ENCODE measurements around the gene CYTH4. TPM values are rescaled to one million over a fixed set of nuclear protein-coding genes. Genes with fewer than 3 reads are reported as not detected.

CYTH4 gene
- total RNA-seq, 4 donors from 2014 or later = 0.55 to 4.3 (median 2.7) TPM

- Histone ChIP-seq H3K9me3 (no peaks in the 10 kb centered on the region), H3K4me3 (no peak overlapping the region), H3K27me3 (peaks cover 68% of the 10 kb centered on the region), H3K27ac (no peak overlapping the region), H3K4me1 (peaks cover 10% of the 10 kb centered on the region), H3K36me3 (no peaks in the 10 kb centered on the region)
- TF ChIP-seq POLR2AphosphoS5 (IDR thresholded peaks at IDR 0.05) (no peak), CTCF (IDR thresholded peaks at IDR 0.05) (no peak), POLR2A (IDR thresholded peaks at IDR 0.05) (no peak), EP300 (IDR thresholded peaks at IDR 0.05) (no peak)
- 43% methylated on average over 5 of the region's 5 CpGs for WGBS
- no peak for DNase-seq (ENCODE audit: low spot score in 2 of 2)
Observed at GRCh38 chr22:37254867-37255233, 27.5 kb upstream of the CYTH4 start.

- H3K4me1 ChIP-seq = peaks cover 12% of the 10 kb centered on the region
- H3K9me3 ChIP-seq = no peaks in the 10 kb centered on the region
- H3K27ac ChIP-seq = no peak overlapping the region
- H3K27me3 ChIP-seq = peaks cover 73% of the 10 kb centered on the region
- DNase-seq (ENCODE audit: low spot score in 2 of 2) = no peak
- H3K36me3 ChIP-seq = no peaks in the 10 kb centered on the region
- H3K4me3 ChIP-seq = no peak overlapping the region
- TF ChIP-seq POLR2AphosphoS5 (IDR thresholded peaks at IDR 0.05) = no peak
- no peak for TF ChIP-seq EP300 (IDR thresholded peaks at IDR 0.05)
Observed at GRCh38 chr22:37255558-37256006, 26.7 kb upstream of the CYTH4 start.

GRCh38 chr22:37256075-37256726, 26.1 kb upstream of the CYTH4 start:
- Histone ChIP-seq H3K27me3 (peaks cover 79% of the 10 kb centered on the region), H3K36me3 (no peaks in the 10 kb centered on the region), H3K27ac (no peak overlapping the region), H3K4me1 (peaks cover 15% of the 10 kb centered on the region), H3K4me3 (no peak overlapping the region), H3K9me3 (no peaks in the 10 kb centered on the region)
- WGBS = 65% methylated on average over 8 of the region's 10 CpGs
- no peak for TF ChIP-seq EP300 (IDR thresholded peaks at IDR 0.05)
- no peak for TF ChIP-seq POLR2A (IDR thresholded peaks at IDR 0.05)
- TF ChIP-seq CTCF (IDR thresholded peaks at IDR 0.05) = no peak
- no peak for TF ChIP-seq POLR2AphosphoS5 (IDR thresholded peaks at IDR 0.05)
- DNase-seq (ENCODE audit: low spot score in 2 of 2) = no peak

GRCh38 chr22:37258005-37258752, 24.1 kb upstream of the CYTH4 start:
- TF ChIP-seq EP300 (IDR thresholded peaks at IDR 0.05) (no peak), POLR2A (IDR thresholded peaks at IDR 0.05) (no peak), CTCF (IDR thresholded peaks at IDR 0.05) (no peak), POLR2AphosphoS5 (IDR thresholded peaks at IDR 0.05) (no peak)
- WGBS = 95% methylated on average over 9 of the region's 9 CpGs
- Histone ChIP-seq H3K27ac (no peak overlapping the region), H3K36me3 (no peaks in the 10 kb centered on the region), H3K4me1 (peaks cover 15% of the 10 kb centered on the region), H3K4me3 (no peak overlapping the region), H3K27me3 (peaks cover 83% of the 10 kb centered on the region), H3K9me3 (no peaks in the 10 kb centered on the region)
- DNase-seq (ENCODE audit: low spot score in 2 of 2) = no peak

GRCh38 chr22:37258753-37259401, 23.4 kb upstream of the CYTH4 start:
- TF ChIP-seq EP300 (IDR thresholded peaks at IDR 0.05) = no peak
- TF ChIP-seq CTCF (IDR thresholded peaks at IDR 0.05) = no peak
- H3K4me1 ChIP-seq = peaks cover 15% of the 10 kb centered on the region
- H3K9me3 ChIP-seq = no peaks in the 10 kb centered on the region
- no peaks in the 10 kb centered on the region for H3K36me3 ChIP-seq
- H3K27me3 ChIP-seq = peaks cover 78% of the 10 kb centered on the region
- H3K27ac ChIP-seq = no peak overlapping the region
- WGBS = 77% methylated on average over 14 of the region's 14 CpGs
- DNase-seq (ENCODE audit: low spot score in 2 of 2) = no peak
- no peak overlapping the region for H3K4me3 ChIP-seq
